COR-L47 (cell line): ENCODE measurements around the gene DEPP1.

ENCODE experiments used
- DNase-seq: peaks from one replicate; lab custom pipeline; 2025; lab: John Stamatoyannopoulos, UW

DEPP1 gene

GRCh38 chr10:44979281-44980191 lies 927 bp upstream of the DEPP1 start:
- DNase-seq = no peak

- DNase-seq = no peak
Measured at GRCh38 chr10:44978213-44978569, 418 bp downstream of the DEPP1 start.

DNA sequence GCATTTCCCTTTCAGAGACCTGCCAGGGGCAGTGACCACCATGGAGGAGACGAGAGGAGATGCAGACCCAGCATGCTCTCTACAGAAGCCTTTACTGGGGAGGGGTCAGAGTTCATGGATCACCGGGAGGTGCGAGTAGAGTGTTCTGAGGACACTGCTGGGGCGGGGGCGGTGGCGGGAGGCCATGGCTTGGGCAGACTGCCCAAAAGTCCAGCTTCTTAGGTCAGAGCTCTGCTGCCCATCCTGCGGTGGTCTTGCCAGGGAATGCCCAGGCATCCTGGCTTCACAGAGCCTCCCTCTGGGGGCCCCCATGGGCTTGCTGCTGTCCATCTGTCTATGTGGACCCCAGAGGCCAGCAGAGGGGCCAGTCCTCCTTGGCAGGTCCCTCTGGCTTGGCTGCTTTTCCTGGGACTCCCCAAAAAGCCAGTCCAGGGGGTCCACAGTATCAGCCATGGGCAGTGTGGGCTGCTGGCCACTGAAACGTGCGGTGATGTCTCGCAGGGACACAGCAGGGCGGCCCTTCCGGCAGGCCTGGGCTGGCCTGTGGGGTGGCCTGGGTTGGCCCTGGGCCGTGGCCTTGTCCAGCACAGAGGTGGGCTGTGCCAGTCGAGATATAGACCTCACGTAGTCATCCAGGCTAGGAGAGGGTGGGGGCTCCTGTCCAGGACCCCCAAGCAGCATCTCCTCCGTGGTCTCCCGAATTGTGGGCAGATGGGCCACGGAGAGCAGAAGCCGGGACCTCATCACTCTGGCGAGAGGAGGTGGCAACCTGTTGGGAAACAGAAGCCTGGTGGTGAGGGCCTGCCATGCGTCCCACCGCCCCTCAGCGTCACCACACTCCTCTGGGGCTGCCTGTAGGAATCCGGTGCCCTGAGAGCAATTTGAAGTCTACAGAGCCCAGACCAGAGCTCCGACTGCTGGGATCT lies 1.1 kb downstream of the DEPP1 start:
- DNase-seq = no peak

GRCh38 chr10:44976352-44977198 lies 2.0 kb downstream of the DEPP1 start:
- DNase-seq = no peak

DNA sequence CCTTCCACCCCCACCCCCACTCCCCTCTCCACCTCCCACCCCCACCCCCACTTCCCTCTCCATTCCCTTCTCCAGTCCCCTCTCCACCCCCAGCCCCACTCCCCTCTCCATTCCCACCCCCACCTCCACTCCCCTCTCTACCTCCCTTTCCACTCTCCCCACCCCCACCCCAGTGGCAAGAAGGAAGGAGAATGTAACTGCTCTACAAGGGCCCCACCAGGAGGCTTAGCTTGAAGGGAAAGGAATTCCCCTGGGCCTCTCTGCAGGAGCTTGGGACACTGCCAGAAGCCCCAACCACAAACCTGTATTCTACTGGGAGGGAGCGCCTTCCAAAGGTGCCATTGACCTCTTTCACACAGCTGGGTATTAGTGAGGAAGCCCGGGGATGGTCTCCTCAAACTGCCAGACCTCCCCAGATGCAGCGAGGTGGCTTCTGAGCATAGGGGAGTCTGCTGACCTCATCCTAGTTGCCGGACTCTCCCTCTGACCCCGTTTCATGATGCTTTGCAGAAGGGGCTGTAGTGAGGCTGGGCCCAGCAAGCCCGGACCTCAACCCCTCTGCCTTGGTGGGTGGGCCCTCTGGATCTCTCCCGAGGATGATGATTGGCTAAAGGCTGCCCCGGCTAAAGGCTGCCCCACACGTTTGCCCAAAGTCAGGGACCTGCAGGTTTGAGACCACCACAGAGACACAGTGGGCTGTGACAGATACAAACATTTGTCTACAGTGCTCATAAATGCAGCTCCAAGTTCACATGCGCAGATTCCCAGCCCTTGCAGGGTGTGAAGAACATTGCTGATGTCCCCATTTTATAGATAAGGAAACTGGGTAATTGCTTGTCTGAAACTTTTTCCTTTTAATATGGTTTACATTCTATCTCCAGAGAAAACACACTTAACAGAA lies 2.9 kb downstream of the DEPP1 start:
- peak; percentile 55 for DNase-seq

DNA sequence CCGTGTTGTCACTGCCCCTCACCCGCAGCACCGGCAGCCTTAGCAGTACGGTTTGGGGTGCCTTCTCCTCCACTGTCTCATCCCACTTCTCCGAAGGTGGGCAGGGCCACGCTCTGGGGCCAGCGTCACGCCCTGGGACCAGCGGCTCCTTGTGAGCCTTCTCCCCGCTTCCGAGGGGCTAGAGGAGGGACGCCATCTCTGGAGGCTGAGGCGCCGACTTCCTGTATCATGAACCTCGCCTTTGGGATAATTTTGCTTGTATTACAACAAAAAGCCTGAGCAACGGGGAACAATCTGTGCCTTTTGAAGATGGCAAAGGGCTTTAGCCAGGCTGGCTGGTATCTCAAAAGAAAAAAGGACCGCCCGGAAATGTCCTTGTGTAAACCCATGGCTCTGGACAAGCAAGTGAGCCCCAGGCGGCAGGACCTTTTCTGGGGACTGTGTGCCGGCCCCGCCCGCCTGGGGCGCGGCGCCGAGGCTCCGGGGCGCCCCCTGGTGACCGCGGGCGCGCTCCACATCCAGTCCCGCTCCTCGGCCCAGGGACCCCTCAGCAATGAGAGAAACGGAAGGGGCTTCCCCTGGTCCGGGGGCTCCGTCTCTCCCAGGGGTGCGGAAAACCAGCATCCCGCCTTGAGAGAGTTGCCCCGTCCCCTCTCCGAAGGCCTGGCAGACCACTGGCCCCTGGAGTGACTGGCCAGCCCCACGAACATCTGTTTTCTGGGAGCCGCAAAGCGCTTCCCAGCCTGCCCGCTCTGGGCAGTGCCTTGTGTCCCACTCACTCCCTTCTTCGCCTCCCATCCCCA lies 3.8 kb downstream of the DEPP1 start:
- DNase-seq = no peak

- no peak for DNase-seq
Measured at GRCh38 chr10:44974082-44974627, 4.5 kb downstream of the DEPP1 start.

GRCh38 chr10:44973323-44974081 lies 5.1 kb downstream of the DEPP1 start:
- peak; percentile 11 for DNase-seq

DNA sequence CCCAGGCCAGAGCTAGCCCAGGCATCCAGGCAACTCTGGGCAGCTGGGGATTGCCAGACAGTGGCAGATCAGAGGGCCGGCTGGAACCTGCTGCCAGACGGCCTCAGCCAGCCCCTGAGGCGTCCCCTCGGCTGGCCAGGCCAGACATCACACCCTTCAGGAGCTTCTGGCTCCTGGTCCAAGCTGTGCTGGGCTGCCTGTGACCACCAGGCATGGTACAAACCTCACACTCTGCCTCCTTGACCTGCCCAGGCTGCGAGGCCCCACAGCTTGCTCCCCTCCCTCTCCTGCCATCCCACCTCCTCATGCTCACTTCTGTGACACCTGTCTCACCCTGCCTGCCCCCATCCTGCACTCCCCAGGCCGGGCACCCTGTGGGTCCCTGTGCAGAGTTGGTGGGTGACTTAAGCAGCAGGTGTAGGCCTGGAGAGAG lies 5.7 kb downstream of the DEPP1 start:
- no peak for DNase-seq

DNA sequence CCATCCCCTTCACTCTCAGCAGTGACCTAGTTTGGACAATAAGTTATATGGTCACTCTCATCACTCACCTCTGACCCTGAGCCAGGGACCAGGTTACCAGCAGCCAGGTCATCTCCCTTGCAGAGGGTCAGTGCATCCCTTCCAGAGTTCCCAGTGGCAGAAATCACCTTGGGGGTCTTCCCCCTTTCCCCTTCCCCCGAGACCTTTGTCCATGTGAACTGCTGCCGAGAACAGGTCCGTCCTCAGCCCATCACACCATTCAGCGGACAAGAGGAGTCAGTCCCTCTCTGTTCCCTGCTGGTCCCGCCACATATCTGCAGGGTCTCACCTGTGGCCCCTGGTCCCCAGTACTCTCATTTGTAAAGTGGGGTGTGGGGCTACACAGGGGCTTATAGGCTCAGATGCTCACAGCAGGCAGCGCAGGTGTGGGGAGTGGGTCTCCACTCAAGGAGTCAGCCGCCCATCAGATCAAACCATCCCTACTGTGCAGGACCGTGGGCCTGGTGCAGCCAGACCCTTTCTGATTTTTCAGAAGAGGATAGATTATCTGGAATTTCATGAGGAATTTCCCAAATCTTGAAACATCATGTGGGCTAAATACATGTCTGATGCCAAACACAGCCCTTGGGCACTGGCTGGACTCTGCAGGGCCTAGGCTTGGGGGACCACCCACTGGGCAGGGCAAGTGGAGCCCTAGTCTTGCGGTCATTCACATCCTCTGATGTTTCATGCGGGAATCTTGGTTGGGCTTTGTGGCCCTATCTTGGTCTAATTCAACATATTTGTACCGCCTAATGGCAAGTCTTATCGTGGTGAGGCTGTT lies 6.5 kb downstream of the DEPP1 start:
- DNase-seq = no peak

- no peak for DNase-seq
Measured at GRCh38 chr10:44971434-44971833, 7.2 kb downstream of the DEPP1 start.

GRCh38 chr10:44970812-44971395 lies 7.7 kb downstream of the DEPP1 start:
- DNase-seq = no peak

DNA sequence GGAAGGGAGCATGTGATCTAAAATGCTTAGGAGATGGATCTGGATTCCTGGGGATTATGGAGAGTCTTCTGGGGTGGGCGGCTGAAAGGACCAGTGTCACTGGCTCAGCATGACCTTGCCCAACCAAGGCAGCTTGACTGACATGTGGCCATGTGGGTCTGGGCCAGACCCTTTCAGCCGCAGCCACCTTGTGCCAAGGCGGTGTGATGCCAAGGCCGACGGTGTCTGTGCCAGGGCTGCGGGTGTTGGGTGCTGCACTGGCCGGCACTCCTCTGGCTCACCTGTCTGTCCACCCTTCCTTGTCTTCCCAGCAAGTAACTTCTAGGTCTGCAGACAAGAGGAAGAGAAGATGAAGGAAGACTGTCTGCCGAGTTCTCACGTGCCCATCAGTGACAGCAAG lies 8.8 kb downstream of the DEPP1 start:
- no peak for DNase-seq

GRCh38 chr10:44968500-44969400 lies 9.9 kb downstream of the DEPP1 start:
- DNase-seq = no peak

GRCh38 chr10:44968091-44968490 lies 10.5 kb downstream of the DEPP1 start:
- no peak for DNase-seq

- DNase-seq = no peak
Measured at GRCh38 chr10:44967616-44968015, 11.0 kb downstream of the DEPP1 start.
